SH-SY5Y (cell line): Measurements from ENCODE around the gene DNM3.

ENCODE experiments used
- GATA2 ChIP-seq: IDR thresholded peaks from 2 replicates; pipeline ENCODE4 v1.6.1; 2011; ENCODE audit warnings: mild to moderate bottlenecking, low read depth, low read length
- GATA3 ChIP-seq: IDR thresholded peaks from 2 replicates; pipeline ENCODE4 v1.6.1; 2011; ENCODE audit warnings: low read depth, mild to moderate bottlenecking, low read length, moderate library complexity

- TF ChIP-seq GATA3 (no peak), GATA2 (no peak)
Observed at GRCh38 chr1:171981303-171981702, 140.0 kb downstream of the DNM3 start.
